K562 (cell line): ENCODE results near the gene ZNF350. TPM values are rescaled to one million over a fixed set of nuclear protein-coding genes. Genes with fewer than 3 reads are reported as not detected.
"Not testable (repeated sequence)": the region's sequence is repeated elsewhere in the genome, so short reads cannot be mapped to it uniquely, and the experiment has no call there.

Source experiments
- ATAC-seq: fragments of 200-7000 bp; cut with Tn5 transposase; 3 replicates; pipeline ENCODE4 v1.9.1; 2020; ENCODE audit warnings: moderate library complexity
- BruUV-seq: library from RNA; stranded (reverse); fragments of 400-500 nt; replicated peaks from 2 replicates; lab custom pipeline; 2021; lab: Mats Ljungman, UMichigan
- CTCF ChIA-PET: fragments of 300-600 bp; formaldehyde crosslinking; extraction: SDS; loops from one replicate; lab custom pipeline; 2021; ENCODE audit warnings: low intra/inter-chr PET ratio; lab: Yijun Ruan, JAX
- POLR2A ChIA-PET: fragments of 300-600, 350-650 bp; sonication (Branson Sonifier 250); formaldehyde crosslinking; extraction: SDS; loops from one replicate; lab custom pipeline; 2021; ENCODE audit warnings: antibody characterized with exemption, inconsistent platforms; lab: Yijun Ruan, JAX
- DNase-seq, 4 experiments: peaks; one replicate each; pipeline versions ENCODE4 v3.0.0 to v3.0.0-alpha.2; 2011 to 2018; ENCODE audit warnings: low spot score in 3 of 4, mixed read lengths in 3 of 4; ENCODE audit errors: extremely low read depth in 1 of 4
- FAIRE-seq: peaks from 2 replicates; lab custom pipeline; 2011; peaks lifted over from hg19 to GRCh38; lab: Jason Lieb, UNC
- H2AFZ ChIP-seq: 2 replicates; pipeline ENCODE4 v1.6.0; 2011; ENCODE audit warnings: low read depth, low read length, control low read depth, inconsistent platforms
- H3K27ac ChIP-seq: fragments of 200-600 bp; 3 replicates; pipeline ENCODE4 v1.8.0; 2011; ENCODE audit warnings: low read depth, mild to moderate bottlenecking, control low read depth, inconsistent platforms, low read length, moderate library complexity, mixed read lengths; ENCODE audit errors: extremely low read depth
- H3K27me3 ChIP-seq, 2 experiments: fragments of 300-600 bp in 1 of 2; 2 replicates in 1 of 2; 3 replicates in 1 of 2; pipeline versions ENCODE4 v1.6.0 to v1.8.0; 2011; ENCODE audit warnings: inconsistent platforms in 2 of 2, low read length in 2 of 2, mild to moderate bottlenecking in 1 of 2, mixed read lengths in 1 of 2, moderate library complexity in 1 of 2; ENCODE audit not compliant: control insufficient read depth in 2 of 2, insufficient read depth in 2 of 2
- H3K36me3 ChIP-seq: fragments of 300-600 bp; 3 replicates; pipeline ENCODE4 v1.8.0; 2011; ENCODE audit warnings: mild to moderate bottlenecking, low read length, inconsistent platforms; ENCODE audit not compliant: control insufficient read depth, insufficient read depth
- H3K4me1 ChIP-seq, 2 experiments: fragments of 200-600 bp in 1 of 2; replicated peaks in 1 of 2; 2 replicates in 1 of 2; 3 replicates in 1 of 2; pipeline versions ENCODE4 v1.5.1 to v1.8.0; 2011; ENCODE audit warnings: inconsistent platforms in 2 of 2, low read length in 2 of 2, mild to moderate bottlenecking in 1 of 2, mixed read lengths in 1 of 2, moderate library complexity in 1 of 2; ENCODE audit not compliant: control insufficient read depth in 2 of 2, insufficient read depth in 2 of 2
- H3K4me2 ChIP-seq: 2 replicates; pipeline ENCODE4 v1.6.1; 2011; ENCODE audit warnings: low read length, control low read depth, inconsistent platforms, mixed read lengths; ENCODE audit not compliant: insufficient read depth
- H3K4me3 ChIP-seq: fragments of 200-600 bp; sonication (generic), shearing (Covaris generic); 2 replicates; pipeline ENCODE4 v1.5.1; 2016; ENCODE audit warnings: control low read depth, inconsistent platforms
- H3K79me2 ChIP-seq: fragments of 200-600 bp; 3 replicates; pipeline ENCODE4 v1.8.0; 2011; ENCODE audit warnings: low read length, inconsistent platforms; ENCODE audit not compliant: control insufficient read depth, insufficient read depth
- H3K9ac ChIP-seq, 2 experiments: 2 replicates each; pipeline versions ENCODE4 v1.6.0 to v1.6.1; 2011; ENCODE audit warnings: low read depth in 2 of 2, low read length in 2 of 2, control low read depth in 1 of 2, inconsistent platforms in 1 of 2, mild to moderate bottlenecking in 1 of 2, mixed read lengths in 1 of 2; ENCODE audit not compliant: insufficient read depth in 1 of 2
- H3K9me1 ChIP-seq: one replicate; pipeline ENCODE4 v1.6.0; 2011; ENCODE audit warnings: inconsistent platforms, mild to moderate bottlenecking, low read length, moderate library complexity; ENCODE audit not compliant: control insufficient read depth, insufficient read depth
- H3K9me3 ChIP-seq: replicated peaks from 2 replicates; pipeline ENCODE4 v1.5.1; 2011; ENCODE audit warnings: low read depth, low read length, inconsistent platforms; ENCODE audit not compliant: control insufficient read depth, insufficient read depth
- H4K20me1 ChIP-seq: replicated peaks from 2 replicates; pipeline ENCODE4 v1.6.1; 2011; ENCODE audit warnings: low read length, inconsistent platforms, mixed read lengths; ENCODE audit not compliant: control insufficient read depth, insufficient read depth
- BMI1 ChIP-seq: fragments of 150-350 bp; IDR thresholded peaks from 2 replicates; pipeline ENCODE4 v1.6.1; 2014; ENCODE audit warnings: low read length
- CSDE1 ChIP-seq, 2 experiments: fragments of 450-650 bp; IDR thresholded peaks; 2 replicates each; pipeline ENCODE4 v1.6.1; 2016; ENCODE audit warnings: mild to moderate bottlenecking in 1 of 2
- HMGN3 ChIP-seq: IDR thresholded peaks from 2 replicates; pipeline ENCODE4 v1.6.1; 2011; ENCODE audit warnings: borderline replicate concordance, low read depth, mild to moderate bottlenecking, mixed read lengths, low read length; ENCODE audit not compliant: insufficient read length; ENCODE audit errors: extremely low read depth
- LCOR ChIP-seq: sonication (generic); formaldehyde crosslinking; IDR thresholded peaks from 2 replicates; pipeline ENCODE4 v1.8.0; 2022; ENCODE audit warnings: mild to moderate bottlenecking, missing genetic modification reagents
- PTRF ChIP-seq: fragments of 450-650 bp; IDR thresholded peaks from 2 replicates; pipeline ENCODE4 v1.6.1; 2016; ENCODE audit warnings: mild to moderate bottlenecking, missing genetic modification characterization, missing compliant biosample characterization
- ZNF133 ChIP-seq: fragments of 250-450 bp; sonication (Bioruptor Pico); IDR thresholded peaks from 2 replicates; pipeline ENCODE4 v1.4.0; 2020; ENCODE audit warnings: mild to moderate bottlenecking
- ZNF239 ChIP-seq: fragments of 250-450 bp; sonication (Bioruptor Pico); IDR thresholded peaks from 2 replicates; pipeline ENCODE4 v1.4.0; 2020; ENCODE audit warnings: mild to moderate bottlenecking
- ZNF431 ChIP-seq: sonication (generic); formaldehyde crosslinking; IDR thresholded peaks from 2 replicates; pipeline ENCODE4 v1.8.0; 2022; ENCODE audit warnings: mild to moderate bottlenecking, missing genetic modification reagents
- ZNF444 ChIP-seq: fragments of 250-450 bp; sonication (Bioruptor Pico); IDR thresholded peaks from 2 replicates; pipeline ENCODE4 v1.4.0; 2020; ENCODE audit warnings: mild to moderate bottlenecking, moderate library complexity
- ZNF57 ChIP-seq: fragments of 450-650 bp; formaldehyde crosslinking; IDR thresholded peaks from 2 replicates; pipeline ENCODE4 v1.4.0; 2020; ENCODE audit warnings: mild to moderate bottlenecking, moderate library complexity
- WGBS: fragments of 100-300 bp; shearing (Covaris generic); methylation state at CpG from one replicate; pipeline ENCODE4 v1.1.6; 2016; ENCODE audit warnings: low coverage, mixed read lengths; ENCODE audit not compliant: insufficient coverage; ENCODE audit errors: missing lambda C conversion rate; 5-methylcytosine and 5-hydroxymethylcytosine counted together
- in situ Hi-C: fragments of 300-500 bp; cut with MboI; formaldehyde crosslinking; loops from 4 replicates; pipeline ENCODE4 v1.15.0; 2018; ENCODE audit warnings: inconsistent platforms, mixed read lengths
- intact Hi-C: fragments of 100-400 bp; cut with micrococcal nuclease; formaldehyde crosslinking; loops from 2 replicates; pipeline ENCODE4 v1.14.2; 2022
- polyA plus RNA-seq, 8 experiments: library from polyadenylated mRNA; depleted of rRNA in 4 of 8; stranded (reverse) in 5 of 8; unstranded in 3 of 8; fragments of >200 nt; fragmentation: Nextera tagmentation in 2 of 8; fragmentation: Illumina TruSeq in 1 of 8; extraction: Ambion mirVana in 2 of 8; extraction: Trizol in 1 of 8; gene quantifications; 2 replicates each; pipeline versions ENCODE4 v1.2.1 to v1.2.3, GENCODE V29; 2011 to 2014; ENCODE audit warnings: inconsistent platforms in 1 of 8, missing spikeins in 1 of 8
- total RNA-seq, 7 experiments: library from RNA; depleted of rRNA in 6 of 7; stranded (reverse); fragments of >200 nt in 6 of 7; fragmentation: Illumina TruSeq in 2 of 7; extraction: Trizol in 2 of 7; gene quantifications; 2 replicates each; pipeline versions ENCODE4 v1.2.1 to v1.2.3, GENCODE V29; 2011 to 2021; ENCODE audit warnings: low replicate concordance in 1 of 7
- TF ChIP-seq, protein P1 (sequence below): sonication (generic); formaldehyde crosslinking; IDR thresholded peaks from 2 replicates; pipeline ENCODE4 v1.8.0; 2022; ENCODE audit warnings: missing genetic modification reagents, mild to moderate bottlenecking, borderline replicate concordance
- TF ChIP-seq, protein P2 (sequence below): sonication (generic); formaldehyde crosslinking; IDR thresholded peaks from 2 replicates; pipeline ENCODE4 v1.9.0; 2022; ENCODE audit warnings: mild to moderate bottlenecking, missing genetic modification reagents

The ZNF350 gene
- total and polyA plus RNA-seq, 9 of the 15 experiments (the other 6 are each of a cell fraction or from before 2014, with no cell fraction given): 1.7 to 4.8 (median 2.9) TPM

DNA sequence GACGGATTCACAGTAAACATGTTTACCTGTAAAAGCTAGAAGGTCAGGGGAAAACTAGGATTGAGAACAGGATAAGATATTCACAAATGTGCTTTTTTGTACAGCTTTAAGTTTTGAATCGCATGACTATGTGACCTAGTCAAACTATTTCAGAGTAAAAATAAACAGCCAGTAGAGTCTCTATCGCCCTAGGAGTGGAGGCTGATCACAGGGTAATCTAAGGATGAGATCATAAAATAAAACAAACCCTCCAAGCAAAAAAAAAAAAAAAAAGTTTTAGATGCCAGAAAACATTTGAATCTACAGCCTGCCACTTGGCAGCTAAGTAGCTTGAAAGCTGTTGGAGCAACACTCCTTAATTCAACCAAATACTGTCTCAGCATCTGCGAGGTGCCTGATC, 26.8 kb downstream of the ZNF350 start:
- H3K79me2 ChIP-seq: no peaks in the 10 kb centered on the region
- ATAC-seq: no peak
- no peaks in the 10 kb centered on the region for H3K9me1 ChIP-seq
- no peaks in the 10 kb centered on the region for H3K27me3 ChIP-seq
- TF ChIP-seq CSDE1 (IDR thresholded peaks at IDR 0.05) (no peak), HMGN3 (no peak), PTRF (no peak), ZNF444 (no peak), ZNF239 (no peak), ZNF133 (CRISPR knock-in tag) (no peak), ZNF57 (CRISPR knock-in tag) (no peak), LCOR (no peak), BMI1 (no peak), ZNF431 (CRISPR knock-in tag) (no peak)
- TF ChIP-seq, protein P1, sequence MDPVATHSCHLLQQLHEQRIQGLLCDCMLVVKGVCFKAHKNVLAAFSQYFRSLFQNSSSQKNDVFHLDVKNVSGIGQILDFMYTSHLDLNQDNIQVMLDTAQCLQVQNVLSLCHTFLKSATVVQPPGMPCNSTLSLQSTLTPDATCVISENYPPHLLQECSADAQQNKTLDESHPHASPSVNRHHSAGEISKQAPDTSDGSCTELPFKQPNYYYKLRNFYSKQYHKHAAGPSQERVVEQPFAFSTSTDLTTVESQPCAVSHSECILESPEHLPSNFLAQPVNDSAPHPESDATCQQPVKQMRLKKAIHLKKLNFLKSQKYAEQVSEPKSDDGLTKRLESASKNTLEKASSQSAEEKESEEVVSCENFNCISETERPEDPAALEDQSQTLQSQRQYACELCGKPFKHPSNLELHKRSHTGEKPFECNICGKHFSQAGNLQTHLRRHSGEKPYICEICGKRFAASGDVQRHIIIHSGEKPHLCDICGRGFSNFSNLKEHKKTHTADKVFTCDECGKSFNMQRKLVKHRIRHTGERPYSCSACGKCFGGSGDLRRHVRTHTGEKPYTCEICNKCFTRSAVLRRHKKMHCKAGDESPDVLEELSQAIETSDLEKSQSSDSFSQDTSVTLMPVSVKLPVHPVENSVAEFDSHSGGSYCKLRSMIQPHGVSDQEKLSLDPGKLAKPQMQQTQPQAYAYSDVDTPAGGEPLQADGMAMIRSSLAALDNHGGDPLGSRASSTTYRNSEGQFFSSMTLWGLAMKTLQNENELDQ (CRISPR knock-in tag): no peak
- TF ChIP-seq, protein P2, sequence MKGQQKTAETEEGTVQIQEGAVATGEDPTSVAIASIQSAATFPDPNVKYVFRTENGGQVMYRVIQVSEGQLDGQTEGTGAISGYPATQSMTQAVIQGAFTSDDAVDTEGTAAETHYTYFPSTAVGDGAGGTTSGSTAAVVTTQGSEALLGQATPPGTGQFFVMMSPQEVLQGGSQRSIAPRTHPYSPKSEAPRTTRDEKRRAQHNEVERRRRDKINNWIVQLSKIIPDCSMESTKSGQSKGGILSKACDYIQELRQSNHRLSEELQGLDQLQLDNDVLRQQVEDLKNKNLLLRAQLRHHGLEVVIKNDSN (CRISPR knock-in tag): no peak
- TF ChIP-seq, all 486 proteins: peak for 0
- DNase-seq: no peak
- Histone ChIP-seq H4K20me1 (no peaks in the 10 kb centered on the region), H3K9me3 (peaks cover 6% of the 10 kb centered on the region), H3K4me2 (no peak overlapping the region), H3K4me3 (no peak overlapping the region), H3K9ac (no peak overlapping the region), H3K27ac (no peak overlapping the region), H3K36me3 (no peaks in the 10 kb centered on the region), H3K4me1 (peaks cover 0 to 16% of the 10 kb centered on the region in 2 experiments; a peak in 3 of 5 replicates), H2AFZ (0 out of 2 replicates have a peak overlapping the region, but pooled peaks have one; percentile 9)
- ChIA-PET CTCF (no interaction called here), POLR2A (interaction anchor here (0.6 kb wide), 2 partner anchors 320 to 621 kb away, joined by 3 read pairs; no protein-coding TSS in a partner anchor)
- no TSS peak for BruUV-seq
- FAIRE-seq: no peak
- in situ Hi-C loops (no loop called here), intact Hi-C loops (no loop called here)
- WGBS: 42% methylated on average over 4 of the region's 4 CpGs

DNA sequence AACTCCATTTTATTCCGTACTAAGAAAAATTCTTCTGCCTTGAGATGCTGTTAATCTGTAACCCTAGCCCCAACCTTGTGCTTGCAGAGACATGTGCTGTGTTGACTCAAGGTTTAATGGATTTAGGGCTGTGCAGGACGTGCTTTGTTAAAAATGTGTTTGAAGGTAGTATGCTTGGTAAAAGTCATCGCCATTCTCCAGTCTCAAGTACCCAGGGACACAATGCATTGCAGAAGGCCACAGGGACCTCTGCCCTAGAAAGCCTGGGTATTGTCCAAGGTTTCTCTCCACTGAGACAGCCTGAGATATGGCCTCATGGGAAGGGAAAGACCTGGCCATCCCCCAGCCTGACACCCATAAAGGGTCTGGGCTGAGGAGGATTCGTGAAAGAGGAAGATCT, 28.8 kb downstream of the ZNF350 start:
- ATAC-seq, POLR2A ChIA-PET, H3K4me2 ChIP-seq, H3K9ac ChIP-seq, H2AFZ ChIP-seq, H4K20me1 ChIP-seq, CTCF ChIA-PET, FAIRE-seq, H3K9me3 ChIP-seq, H3K36me3 ChIP-seq, BruUV-seq, DNase-seq, intact Hi-C loops, H3K4me3 ChIP-seq, H3K79me2 ChIP-seq, H3K27ac ChIP-seq, H3K9me1 ChIP-seq, H3K27me3 ChIP-seq, in situ Hi-C loops: not testable (repeated sequence)
- peaks cover 0 to 16% of the 10 kb centered on the region in 2 experiments; a peak in 3 of 5 replicates for H3K4me1 ChIP-seq
- 8% methylated on average over 4 of the region's 4 CpGs for WGBS
